Vagina (tissue), 2 donors: ENCODE results near the gene FRMD4A. TPM values are rescaled to one million over a fixed set of nuclear protein-coding genes. Genes with fewer than 3 reads are reported as not detected.

Source experiments
- DNase-seq, 2 donors: peaks; one replicate each; pipeline ENCODE4 v3.0.0-alpha.2; 2017; ENCODE audit errors: extremely low spot score in 2 of 2
- H3K27ac ChIP-seq: fragments of 200-600 bp; sonication (generic); one replicate; pipeline ENCODE4 v1.5.1; 2019
- H3K27me3 ChIP-seq: fragments of 200-600 bp; sonication (generic); one replicate; pipeline ENCODE4 v1.5.1; 2019
- H3K36me3 ChIP-seq, 2 donors: fragments of 200-600 bp; sonication (generic); one replicate each; pipeline ENCODE4 v1.5.1; 2017 to 2019
- H3K4me1 ChIP-seq: fragments of 200-600 bp; sonication (generic); one replicate; pipeline ENCODE4 v1.5.1; 2019
- H3K4me3 ChIP-seq, 2 donors: fragments of 200-600 bp; sonication (generic); 1 replicate in 1 of 2; 2 replicates in 1 of 2; pipeline ENCODE4 v1.5.1; 2016 to 2019
- H3K9me3 ChIP-seq: fragments of 200-600 bp; sonication (generic); one replicate; pipeline ENCODE4 v1.5.1; 2019
- POLR2A ChIP-seq, 2 donors: fragments of 450-650 bp; IDR thresholded peaks; one replicate each; pipeline ENCODE4 v1.6.1; 2017; ENCODE audit warnings: antibody characterized with exemption in 2 of 2, mild to moderate bottlenecking in 2 of 2, moderate library complexity in 2 of 2
- POLR2AphosphoS5 ChIP-seq, 2 donors: sonication (generic); formaldehyde crosslinking; IDR thresholded peaks; one replicate each; pipeline ENCODE4 v1.9.0; 2017; ENCODE audit warnings: antibody characterized with exemption in 2 of 2, mild to moderate bottlenecking in 2 of 2, low read depth in 1 of 2; ENCODE audit not compliant: insufficient read depth in 1 of 2
- intact Hi-C: fragments of 100-400 bp; cut with DNase I; formaldehyde crosslinking; loops from one replicate; pipeline ENCODE4 v1.15.1; 2023
- total RNA-seq: library from RNA; depleted of rRNA; stranded (reverse); fragments of >200 nt; gene quantifications from one replicate; pipeline ENCODE4 v1.2.3, GENCODE V29; 2016
- TF ChIP-seq, protein P1 (sequence below), 3 experiments: fragments of 450-650 bp in 2 of 3; fragments of 200-600 bp in 1 of 3; sonication (generic) in 1 of 3; IDR thresholded peaks; one replicate each; pipeline ENCODE4 v1.5.1; 2017 to 2019; ENCODE audit warnings: antibody characterized with exemption in 3 of 3, mild to moderate bottlenecking in 2 of 3, moderate library complexity in 2 of 3

FRMD4A gene
- total RNA-seq, 1 donor from 2014 or later: 24.8 TPM

DNA sequence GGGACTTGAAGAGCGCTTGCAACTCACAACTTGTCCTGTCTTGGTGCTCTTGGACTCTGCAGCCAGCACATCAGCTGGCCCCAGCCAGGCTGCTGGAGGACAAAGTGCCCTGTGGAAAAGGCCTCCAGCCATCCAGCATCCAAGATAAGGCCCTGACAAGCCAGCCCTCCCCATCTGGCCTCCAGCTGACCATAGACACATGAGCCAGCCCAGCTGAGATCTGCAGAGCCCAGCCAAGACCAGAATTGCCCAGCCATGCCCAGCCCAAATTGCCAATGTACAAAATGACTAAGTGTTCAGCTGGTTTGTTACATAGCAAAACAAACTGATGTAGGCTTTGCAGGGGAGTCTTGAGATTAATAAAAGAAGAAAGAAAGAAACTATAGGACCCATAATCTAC, 36.0 kb upstream of the FRMD4A start:
- H3K27ac ChIP-seq: no peak overlapping the region
- no peaks in the 10 kb centered on the region for H3K4me1 ChIP-seq
- TF ChIP-seq, protein P1, sequence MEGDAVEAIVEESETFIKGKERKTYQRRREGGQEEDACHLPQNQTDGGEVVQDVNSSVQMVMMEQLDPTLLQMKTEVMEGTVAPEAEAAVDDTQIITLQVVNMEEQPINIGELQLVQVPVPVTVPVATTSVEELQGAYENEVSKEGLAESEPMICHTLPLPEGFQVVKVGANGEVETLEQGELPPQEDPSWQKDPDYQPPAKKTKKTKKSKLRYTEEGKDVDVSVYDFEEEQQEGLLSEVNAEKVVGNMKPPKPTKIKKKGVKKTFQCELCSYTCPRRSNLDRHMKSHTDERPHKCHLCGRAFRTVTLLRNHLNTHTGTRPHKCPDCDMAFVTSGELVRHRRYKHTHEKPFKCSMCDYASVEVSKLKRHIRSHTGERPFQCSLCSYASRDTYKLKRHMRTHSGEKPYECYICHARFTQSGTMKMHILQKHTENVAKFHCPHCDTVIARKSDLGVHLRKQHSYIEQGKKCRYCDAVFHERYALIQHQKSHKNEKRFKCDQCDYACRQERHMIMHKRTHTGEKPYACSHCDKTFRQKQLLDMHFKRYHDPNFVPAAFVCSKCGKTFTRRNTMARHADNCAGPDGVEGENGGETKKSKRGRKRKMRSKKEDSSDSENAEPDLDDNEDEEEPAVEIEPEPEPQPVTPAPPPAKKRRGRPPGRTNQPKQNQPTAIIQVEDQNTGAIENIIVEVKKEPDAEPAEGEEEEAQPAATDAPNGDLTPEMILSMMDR (IDR thresholded peaks at IDR 0.05): no peak
- TF ChIP-seq POLR2AphosphoS5 (IDR thresholded peaks at IDR 0.05; ENCODE audit: insufficient read depth in 1 of 2, low read depth in 1 of 2) (no peak), POLR2A (IDR thresholded peaks at IDR 0.05) (no peak)
- no peaks in the 10 kb centered on the region for H3K9me3 ChIP-seq
- no peak for DNase-seq
- intact Hi-C loops: no loop called here
- H3K36me3 ChIP-seq: no peaks in the 10 kb centered on the region
- H3K4me3 ChIP-seq: no peak overlapping the region
- no peaks in the 10 kb centered on the region for H3K27me3 ChIP-seq

DNA sequence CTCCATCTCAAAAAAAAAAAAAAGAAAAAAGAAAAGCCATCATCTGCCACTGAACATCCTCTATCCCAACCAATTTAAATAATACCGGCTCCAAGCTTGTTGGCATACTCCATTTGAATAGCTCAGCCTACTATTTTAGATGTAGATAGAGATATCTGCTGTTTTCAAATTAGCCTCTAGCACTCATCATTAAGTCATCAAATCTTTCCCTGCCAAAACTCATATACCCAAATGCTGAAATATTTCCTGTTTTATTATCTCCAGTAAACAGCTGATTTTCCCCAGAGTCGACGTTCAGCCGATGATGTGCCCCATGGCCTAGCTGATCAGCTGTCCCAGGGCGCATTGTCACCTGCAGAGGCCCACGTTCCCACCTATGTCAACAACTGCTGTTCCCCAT, 34.5 kb upstream of the FRMD4A start:
- DNase-seq: no peak
- TF ChIP-seq POLR2AphosphoS5 (IDR thresholded peaks at IDR 0.05; ENCODE audit: insufficient read depth in 1 of 2, low read depth in 1 of 2): no peak
- no peak for TF ChIP-seq POLR2A (IDR thresholded peaks at IDR 0.05)
- TF ChIP-seq, protein P1 (IDR thresholded peaks at IDR 0.05): no peak
- H3K27me3 ChIP-seq: no peaks in the 10 kb centered on the region
- no peaks in the 10 kb centered on the region for H3K36me3 ChIP-seq
- H3K27ac ChIP-seq: no peak overlapping the region
- no peaks in the 10 kb centered on the region for H3K4me1 ChIP-seq
- H3K9me3 ChIP-seq: no peaks in the 10 kb centered on the region
- intact Hi-C loops: no loop called here
- no peak overlapping the region for H3K4me3 ChIP-seq

DNA sequence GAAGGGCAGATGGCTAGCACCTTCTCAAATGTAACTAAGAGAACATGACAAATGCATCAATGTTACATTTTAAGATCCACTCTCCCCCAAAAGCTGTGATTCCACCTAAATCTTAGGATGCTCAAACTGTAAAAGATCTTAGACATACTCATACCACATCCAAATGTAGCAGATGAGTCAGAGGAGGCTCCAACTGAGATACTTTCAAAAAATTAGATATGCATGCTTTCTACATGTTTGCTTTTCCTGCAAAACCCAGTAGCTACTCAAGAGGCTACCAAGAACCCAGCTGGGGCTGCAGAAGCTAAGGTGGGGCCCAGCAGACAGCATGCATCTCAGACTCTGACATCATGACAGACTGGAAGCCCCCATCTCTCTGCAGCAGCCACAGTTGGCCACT, 31.4 kb upstream of the FRMD4A start:
- intact Hi-C loops: no loop called here
- H3K27ac ChIP-seq: no peak overlapping the region
- no peaks in the 10 kb centered on the region for H3K9me3 ChIP-seq
- no peaks in the 10 kb centered on the region for H3K4me1 ChIP-seq
- no peak overlapping the region for H3K4me3 ChIP-seq
- H3K36me3 ChIP-seq: no peaks in the 10 kb centered on the region
- no peak for DNase-seq
- no peaks in the 10 kb centered on the region for H3K27me3 ChIP-seq
- TF ChIP-seq POLR2A (IDR thresholded peaks at IDR 0.05): no peak
- TF ChIP-seq, protein P1 (IDR thresholded peaks at IDR 0.05): no peak
- no peak for TF ChIP-seq POLR2AphosphoS5 (IDR thresholded peaks at IDR 0.05; ENCODE audit: insufficient read depth in 1 of 2, low read depth in 1 of 2)

DNA sequence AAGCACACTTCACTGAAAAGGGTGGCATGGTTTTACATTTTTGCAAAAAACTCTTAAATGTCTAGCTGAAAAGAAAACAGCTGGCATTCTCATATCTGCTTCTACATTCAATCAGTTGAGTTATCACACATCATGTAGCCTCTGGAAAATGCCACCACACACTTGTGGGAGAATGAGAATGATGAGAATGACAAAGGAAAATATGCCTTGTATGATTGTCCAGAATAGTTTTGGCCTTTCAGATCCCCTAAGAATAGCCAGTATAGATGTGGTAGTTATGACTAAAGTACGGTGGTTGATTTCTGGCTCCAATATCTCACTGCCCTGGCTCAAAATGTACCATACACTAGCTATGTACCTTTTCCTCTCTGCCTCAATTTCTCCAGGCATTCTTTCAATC, 30.2 kb upstream of the FRMD4A start:
- no peak for DNase-seq
- Histone ChIP-seq H3K27me3 (no peaks in the 10 kb centered on the region), H3K4me1 (no peaks in the 10 kb centered on the region), H3K27ac (no peak overlapping the region), H3K9me3 (no peaks in the 10 kb centered on the region), H3K36me3 (no peaks in the 10 kb centered on the region), H3K4me3 (no peak overlapping the region)
- intact Hi-C loops: no loop called here
- TF ChIP-seq, protein P1 (IDR thresholded peaks at IDR 0.05): no peak
- no peak for TF ChIP-seq POLR2AphosphoS5 (IDR thresholded peaks at IDR 0.05; ENCODE audit: insufficient read depth in 1 of 2, low read depth in 1 of 2)

DNA sequence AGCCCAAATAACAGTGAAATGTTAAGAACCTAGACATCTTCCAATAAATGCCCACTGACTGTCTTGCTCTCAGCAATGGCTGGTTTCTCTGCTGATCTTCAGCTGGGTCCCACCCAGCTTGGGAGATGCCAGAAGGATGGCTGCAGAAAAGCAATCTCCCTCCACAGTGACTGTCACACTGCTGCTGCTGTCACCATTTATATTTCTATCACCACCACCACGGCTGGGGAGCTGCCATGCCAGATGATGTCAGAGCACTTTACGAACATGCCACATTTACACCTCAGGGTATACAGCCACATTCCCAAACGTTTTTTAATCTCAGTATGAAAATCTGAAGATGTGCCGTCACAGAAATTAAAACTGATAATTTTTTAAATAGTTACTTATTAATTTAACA, 29.8 kb upstream of the FRMD4A start:
- H3K4me1 ChIP-seq: no peaks in the 10 kb centered on the region
- DNase-seq: no peak
- no peaks in the 10 kb centered on the region for H3K9me3 ChIP-seq
- H3K4me3 ChIP-seq: no peak overlapping the region
- no peak for TF ChIP-seq POLR2AphosphoS5 (IDR thresholded peaks at IDR 0.05; ENCODE audit: insufficient read depth in 1 of 2, low read depth in 1 of 2)
- TF ChIP-seq, protein P1 (IDR thresholded peaks at IDR 0.05): no peak
- TF ChIP-seq POLR2A (IDR thresholded peaks at IDR 0.05): no peak
- intact Hi-C loops: no loop called here
- no peaks in the 10 kb centered on the region for H3K27me3 ChIP-seq
- H3K27ac ChIP-seq: no peak overlapping the region
- H3K36me3 ChIP-seq: no peaks in the 10 kb centered on the region
